ENCODE results near the gene DNM1. TPM values are rescaled to one million over a fixed set of nuclear protein-coding genes. Genes with fewer than 3 reads are reported as not detected.
A peak's percentile ranks its signal among the peaks of the same experiment; 100 is the strongest.

The DNM1 gene
- total RNA-seq, 2 experiments from 2014 or later: 0.36 to 0.59 TPM

DNA sequence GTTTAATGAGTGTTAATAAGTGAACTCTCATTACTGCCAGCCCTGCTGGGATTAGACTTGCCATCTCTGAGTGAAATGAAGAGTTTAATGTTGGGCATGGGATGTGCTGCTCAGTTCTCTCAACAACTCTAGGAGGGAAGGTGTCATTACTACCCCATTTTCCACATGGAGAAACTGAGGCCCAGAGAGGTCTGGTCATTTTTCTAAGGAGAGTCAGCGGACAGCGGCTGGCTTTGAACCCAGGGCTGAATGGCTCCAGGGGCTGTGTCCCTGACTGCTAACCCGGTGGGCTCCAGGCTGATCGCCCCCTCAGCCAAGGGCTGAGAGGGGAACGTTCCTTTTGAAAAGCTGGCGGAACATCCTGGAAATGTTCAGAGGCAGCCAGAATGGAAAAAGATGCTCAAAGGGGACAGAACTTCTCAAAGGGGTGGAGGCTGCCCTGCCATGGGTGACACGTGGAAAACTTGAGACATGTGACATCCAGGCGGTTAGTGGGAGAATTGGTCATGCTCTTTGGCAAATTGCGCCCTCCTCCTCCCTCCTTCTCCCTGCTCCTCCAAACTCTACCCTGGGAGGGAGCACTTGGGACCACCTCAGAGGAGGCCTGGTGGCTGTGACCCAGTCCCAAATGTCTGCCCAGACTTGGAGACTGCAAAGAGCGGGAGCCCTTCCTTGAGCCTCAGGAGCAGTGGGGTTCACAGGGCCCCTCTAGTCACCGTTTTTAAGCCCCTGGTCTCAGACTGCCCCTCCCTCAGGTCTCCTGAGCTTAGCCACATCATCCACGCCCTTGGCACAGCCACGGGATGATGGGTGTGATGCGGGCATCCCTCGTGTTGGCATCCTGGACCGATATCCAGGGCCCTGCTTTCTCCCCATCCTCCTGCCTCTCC is 28.7 kb downstream of the DNM1 start:
- Mint-ChIP-seq H3K9me3 (no peaks in the 10 kb centered on the region), H3K4me1 (ENCODE audit: low read depth) (peaks cover 2% of the 10 kb centered on the region), H3K27ac (no peak overlapping the region), H3K27me3 (no peaks in the 10 kb centered on the region), H3K4me3 (no peak overlapping the region), H3K36me3 (ENCODE audit: low read depth) (no peaks in the 10 kb centered on the region)
- intact Hi-C loops (cut with micrococcal nuclease): no loop called here
- ChIA-PET POLR2A (no interaction called here), CTCF (no interaction called here)
- ATAC-seq (peak; percentile 27), DNase-seq (no peak)
- TF ChIP-seq, protein P1, sequence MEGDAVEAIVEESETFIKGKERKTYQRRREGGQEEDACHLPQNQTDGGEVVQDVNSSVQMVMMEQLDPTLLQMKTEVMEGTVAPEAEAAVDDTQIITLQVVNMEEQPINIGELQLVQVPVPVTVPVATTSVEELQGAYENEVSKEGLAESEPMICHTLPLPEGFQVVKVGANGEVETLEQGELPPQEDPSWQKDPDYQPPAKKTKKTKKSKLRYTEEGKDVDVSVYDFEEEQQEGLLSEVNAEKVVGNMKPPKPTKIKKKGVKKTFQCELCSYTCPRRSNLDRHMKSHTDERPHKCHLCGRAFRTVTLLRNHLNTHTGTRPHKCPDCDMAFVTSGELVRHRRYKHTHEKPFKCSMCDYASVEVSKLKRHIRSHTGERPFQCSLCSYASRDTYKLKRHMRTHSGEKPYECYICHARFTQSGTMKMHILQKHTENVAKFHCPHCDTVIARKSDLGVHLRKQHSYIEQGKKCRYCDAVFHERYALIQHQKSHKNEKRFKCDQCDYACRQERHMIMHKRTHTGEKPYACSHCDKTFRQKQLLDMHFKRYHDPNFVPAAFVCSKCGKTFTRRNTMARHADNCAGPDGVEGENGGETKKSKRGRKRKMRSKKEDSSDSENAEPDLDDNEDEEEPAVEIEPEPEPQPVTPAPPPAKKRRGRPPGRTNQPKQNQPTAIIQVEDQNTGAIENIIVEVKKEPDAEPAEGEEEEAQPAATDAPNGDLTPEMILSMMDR (IDR thresholded peaks at IDR 0.05): no peak

DNA sequence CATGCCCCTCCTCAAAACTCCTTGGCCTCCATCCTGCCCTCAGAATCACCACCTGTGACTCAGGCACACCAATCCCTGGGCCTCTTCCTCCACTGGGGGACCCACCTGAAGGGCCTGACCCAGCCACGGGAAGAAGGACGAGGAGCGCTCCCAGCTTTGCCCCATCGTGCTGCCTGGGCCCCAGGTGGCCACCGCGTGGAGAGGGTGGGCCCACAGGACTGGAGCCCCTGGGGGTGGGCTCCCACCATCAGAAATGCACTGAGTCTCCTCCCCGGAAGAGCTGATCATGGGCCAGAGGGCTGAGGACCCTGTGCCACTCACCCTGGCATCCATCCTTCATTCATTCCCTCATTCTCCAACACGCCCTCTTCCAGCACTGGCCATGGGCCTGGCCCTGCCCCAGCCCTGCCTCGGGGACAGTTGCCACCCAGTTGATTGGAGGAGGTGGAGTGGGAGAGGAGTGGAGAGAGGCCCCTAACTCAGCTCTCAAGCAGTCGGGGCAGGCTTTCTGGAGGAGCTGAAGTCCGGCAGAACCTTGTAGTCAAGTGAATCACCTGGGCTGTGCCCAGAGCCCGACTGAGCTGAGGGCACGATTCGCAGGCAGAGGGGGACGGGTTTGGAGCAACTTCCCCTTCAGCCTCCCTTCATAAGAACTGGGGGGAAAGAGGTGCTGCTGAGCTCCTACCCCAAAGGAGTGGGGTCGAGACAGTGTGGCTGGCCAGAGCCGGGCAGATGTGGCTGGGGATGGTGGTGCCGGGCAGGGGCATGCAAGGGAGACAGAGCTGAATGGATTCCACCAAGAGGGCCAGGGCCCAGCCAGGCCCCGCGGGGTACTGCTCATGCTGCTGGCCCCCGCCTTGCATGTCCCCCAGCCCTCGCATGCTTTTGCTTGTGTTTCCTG is 29.6 kb downstream of the DNM1 start:
- ChIA-PET POLR2A (interaction anchor here (1.0 kb wide), 1 partner anchor 9 kb away, joined by 4 read pairs; no protein-coding TSS in a partner anchor), CTCF (no interaction called here)
- DNase-seq (no peak), ATAC-seq (no peak)
- Mint-ChIP-seq H3K9me3 (no peaks in the 10 kb centered on the region), H3K4me1 (ENCODE audit: low read depth) (peaks cover 2% of the 10 kb centered on the region), H3K27ac (no peak overlapping the region), H3K27me3 (no peaks in the 10 kb centered on the region), H3K36me3 (ENCODE audit: low read depth) (no peaks in the 10 kb centered on the region), H3K4me3 (no peak overlapping the region)
- TF ChIP-seq, protein P1 (IDR thresholded peaks at IDR 0.05): no peak
- intact Hi-C loops (cut with micrococcal nuclease): no loop called here

DNA sequence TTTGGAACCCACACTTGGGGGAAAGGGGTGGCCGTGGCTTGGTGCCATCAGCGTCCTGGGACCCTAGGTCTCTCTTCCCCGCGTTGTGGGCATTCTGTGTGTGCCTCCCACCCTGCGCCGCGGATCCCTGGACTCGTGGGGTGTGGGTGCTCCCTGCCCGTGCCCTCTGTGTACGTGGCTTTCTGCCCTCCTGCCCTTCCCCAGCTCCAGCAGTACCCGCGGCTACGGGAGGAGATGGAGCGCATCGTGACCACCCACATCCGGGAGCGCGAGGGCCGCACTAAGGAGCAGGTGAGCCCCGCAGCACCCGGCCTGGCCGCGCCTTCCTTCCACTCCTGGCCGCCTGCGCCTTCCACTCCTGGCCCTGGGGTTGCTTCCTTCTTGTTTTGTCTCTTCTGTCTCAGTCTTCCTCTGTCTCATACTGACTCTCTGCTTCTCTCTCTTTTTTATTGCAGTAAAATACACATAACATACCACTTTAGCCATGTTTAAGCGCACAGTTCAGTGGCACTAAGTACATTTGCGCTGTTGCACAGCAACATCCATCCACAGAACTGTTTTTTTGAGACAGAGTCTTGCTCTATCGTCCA is 30.7 kb downstream of the DNM1 start:
- Mint-ChIP-seq H3K4me3 (no peak overlapping the region), H3K27ac (no peak overlapping the region), H3K27me3 (no peaks in the 10 kb centered on the region), H3K36me3 (ENCODE audit: low read depth) (no peaks in the 10 kb centered on the region), H3K9me3 (no peaks in the 10 kb centered on the region), H3K4me1 (ENCODE audit: low read depth) (peaks cover 2% of the 10 kb centered on the region)
- ATAC-seq (no peak), DNase-seq (no peak)
- ChIA-PET POLR2A (no interaction called here), CTCF (no interaction called here)
- TF ChIP-seq, protein P1 (IDR thresholded peaks at IDR 0.05): no peak
- intact Hi-C loops (cut with micrococcal nuclease): no loop called here

DNA sequence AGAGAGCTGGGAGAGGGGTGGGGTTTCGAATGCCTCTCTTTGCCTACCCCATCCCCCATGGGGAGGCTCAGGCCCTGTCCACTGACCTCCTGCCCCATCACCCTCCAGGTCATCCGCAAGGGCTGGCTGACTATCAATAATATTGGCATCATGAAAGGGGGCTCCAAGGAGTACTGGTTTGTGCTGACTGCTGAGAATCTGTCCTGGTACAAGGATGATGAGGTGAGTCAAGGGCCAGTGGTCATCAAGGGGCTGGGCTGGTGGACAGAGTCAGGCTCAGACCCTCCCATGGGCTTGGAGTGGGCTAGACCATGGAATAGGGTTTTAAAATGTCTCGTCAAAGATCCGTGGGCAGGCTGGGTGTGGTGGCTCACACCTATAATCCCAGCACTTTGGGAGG is 38.9 kb downstream of the DNM1 start:
- CTCF ChIA-PET: interaction anchor here (1.1 to 2.6 kb wide), 2 partner anchors 12 to 94 kb away, joined by 3 to 11 read pairs; no protein-coding TSS in a partner anchor
- Mint-ChIP-seq H3K4me3 (no peak overlapping the region), H3K27me3 (peaks cover 17% of the 10 kb centered on the region), H3K27ac (no peak overlapping the region), H3K9me3 (no peaks in the 10 kb centered on the region), H3K4me1 (ENCODE audit: low read depth) (peaks cover 15% of the 10 kb centered on the region), H3K36me3 (ENCODE audit: low read depth) (no peaks in the 10 kb centered on the region)
- no peak for DNase-seq
- TF ChIP-seq, protein P1 (IDR thresholded peaks at IDR 0.05): no peak
- POLR2A ChIA-PET: interaction anchor here (1.3 to 2.8 kb wide), 2 partner anchors 9 to 27 kb away, joined by 4 to 6 read pairs; no protein-coding TSS in a partner anchor
- intact Hi-C loops (cut with micrococcal nuclease): no loop called here
- no peak for ATAC-seq

Data from activated CD8-positive, alpha-beta T cell treated with anti-CD3 and anti-CD28 coated beads for 36 hours (primary cell).